IMR-90 (cell line): ENCODE results near the gene CHST1. TPM values are rescaled to one million over a fixed set of nuclear protein-coding genes. Genes with fewer than 3 reads are reported as not detected.

ENCODE experiments used
- ATAC-seq: fragments of 200-7000 bp; cut with Tn5 transposase; 2 replicates; pipeline ENCODE4 v1.9.1; 2020; ENCODE audit warnings: low read depth, mild to moderate bottlenecking, moderate library complexity
- BruUV-seq: library from RNA; stranded (reverse); fragments of 400-500 nt; replicated peaks from 2 replicates; lab custom pipeline; 2021; lab: Mats Ljungman, UMichigan
- CTCF ChIA-PET: fragments of 300-600 bp; formaldehyde crosslinking; extraction: SDS; loops from one replicate; lab custom pipeline; 2021; ENCODE audit warnings: antibody characterized with exemption; lab: Yijun Ruan, JAX
- POLR2A ChIA-PET: fragments of 300-600 bp; sonication (Branson Sonifier 250); formaldehyde crosslinking; loops from one replicate; lab custom pipeline; 2022; ENCODE audit warnings: antibody characterized with exemption; ENCODE audit not compliant: unreplicated experiment; lab: Charles Lee
- DNase-seq: peaks from one replicate; pipeline ENCODE4 v3.0.0; 2013
- H2AFZ ChIP-seq: replicated peaks from 2 replicates; pipeline ENCODE3; 2013; ENCODE audit warnings: low read length, mild to moderate bottlenecking; ENCODE audit not compliant: poor library complexity
- H2AK5ac ChIP-seq: 2 replicates; pipeline ENCODE4 v1.6.1; 2013; ENCODE audit warnings: low read depth, low read length, inconsistent platforms
- H2AK9ac ChIP-seq: replicated peaks from 2 replicates; pipeline ENCODE3; 2013; ENCODE audit warnings: mild to moderate bottlenecking, low read depth, low read length, moderate library complexity; ENCODE audit not compliant: poor library complexity
- H2BK120ac ChIP-seq: 2 replicates; pipeline ENCODE4 v1.6.1; 2013; ENCODE audit warnings: low read depth, low read length, inconsistent platforms
- H2BK15ac ChIP-seq: 3 replicates; pipeline ENCODE4 v1.6.1; 2013; ENCODE audit warnings: low read depth, low read length, inconsistent platforms
- H2BK20ac ChIP-seq: 2 replicates; pipeline ENCODE4 v1.6.1; 2013; ENCODE audit warnings: low read depth, mild to moderate bottlenecking, inconsistent platforms, low read length, moderate library complexity
- H2BK5ac ChIP-seq: 2 replicates; pipeline ENCODE4 v1.6.1; 2013; ENCODE audit warnings: mild to moderate bottlenecking, low read depth, low read length, inconsistent platforms; ENCODE audit not compliant: poor library complexity, severe bottlenecking
- H3K14ac ChIP-seq: replicated peaks from 2 replicates; pipeline ENCODE4 v1.6.1; 2013; ENCODE audit warnings: low read depth, low read length, inconsistent platforms
- H3K18ac ChIP-seq: 2 replicates; pipeline ENCODE4 v1.6.1; 2013; ENCODE audit warnings: low read depth, low read length, control low read depth
- H3K23ac ChIP-seq: 2 replicates; pipeline ENCODE4 v1.6.1; 2013; ENCODE audit warnings: low read depth, low read length, inconsistent platforms
- H3K27ac ChIP-seq: 2 replicates; pipeline ENCODE4 v1.5.1; 2013; ENCODE audit warnings: mild to moderate bottlenecking, control low read depth, low read length; ENCODE audit not compliant: insufficient read depth
- H3K27me3 ChIP-seq: 2 replicates; pipeline ENCODE4 v1.6.1; 2013; ENCODE audit warnings: low read length; ENCODE audit not compliant: control insufficient read depth, insufficient read depth
- H3K36me3 ChIP-seq: 2 replicates; pipeline ENCODE4 v1.6.1; 2013; ENCODE audit warnings: low read length, mixed read lengths; ENCODE audit not compliant: control insufficient read depth, insufficient read depth
- H3K4ac ChIP-seq: 2 replicates; pipeline ENCODE4 v1.6.1; 2013; ENCODE audit warnings: low read depth, low read length, inconsistent platforms
- H3K4me1 ChIP-seq: 2 replicates; pipeline ENCODE4 v1.6.1; 2013; ENCODE audit warnings: low read length, mixed read lengths; ENCODE audit not compliant: control insufficient read depth, insufficient read depth
- H3K4me2 ChIP-seq: 2 replicates; pipeline ENCODE4 v1.6.1; 2013; ENCODE audit warnings: low read depth, mild to moderate bottlenecking, control low read depth, low read length, moderate library complexity
- H3K4me3 ChIP-seq: 2 replicates; pipeline ENCODE4 v1.5.1; 2013; ENCODE audit warnings: low read depth, mild to moderate bottlenecking, control low read depth, low read length, moderate library complexity; ENCODE audit not compliant: insufficient read depth
- H3K56ac ChIP-seq: 2 replicates; pipeline ENCODE4 v1.6.1; 2013; ENCODE audit warnings: low read length, inconsistent platforms; ENCODE audit not compliant: insufficient read depth; ENCODE audit errors: extremely low read depth
- H3K79me1 ChIP-seq, 2 experiments: 2 replicates each; pipeline ENCODE4 v1.6.1; 2013; ENCODE audit warnings: low read length in 2 of 2, inconsistent platforms in 1 of 2, low read depth in 1 of 2
- H3K9ac ChIP-seq: 2 replicates; pipeline ENCODE4 v1.6.1; 2013; ENCODE audit warnings: low read depth, low read length, control low read depth
- H3K9me1 ChIP-seq: 2 replicates; pipeline ENCODE4 v1.6.1; 2013; ENCODE audit warnings: low read length, inconsistent platforms; ENCODE audit not compliant: insufficient read depth
- H3K9me3 ChIP-seq: 2 replicates; pipeline ENCODE4 v1.6.1; 2013; ENCODE audit warnings: low read length; ENCODE audit not compliant: control insufficient read depth, insufficient read depth
- H4K20me1 ChIP-seq: 2 replicates; pipeline ENCODE4 v1.6.1; 2013; ENCODE audit warnings: low read length, inconsistent platforms; ENCODE audit not compliant: insufficient read depth
- H4K5ac ChIP-seq: 2 replicates; pipeline ENCODE4 v1.6.1; 2013; ENCODE audit warnings: mild to moderate bottlenecking, low read depth, low read length, control low read depth
- H4K8ac ChIP-seq, 2 experiments: 2 replicates each; pipeline ENCODE4 v1.6.1; 2013; ENCODE audit warnings: low read depth in 2 of 2, low read length in 2 of 2, control low read depth in 1 of 2, inconsistent platforms in 1 of 2
- H4K91ac ChIP-seq: 2 replicates; pipeline ENCODE4 v1.6.1; 2013; ENCODE audit warnings: low read depth, low read length, inconsistent platforms; ENCODE audit not compliant: insufficient read depth
- SMC3 ChIP-seq: fragments of 150-350 bp; IDR thresholded peaks from 2 replicates; pipeline ENCODE4 v1.6.1; 2016; ENCODE audit warnings: low read depth, mild to moderate bottlenecking, antibody characterized with exemption, low read length, moderate library complexity
- WGBS, 2 experiments: methylation state at CpG; one replicate each; pipeline versions ENCODE4 v1.1.5 to v1.1.7; 2013; ENCODE audit warnings: missing lambda C conversion rate in 2 of 2; ENCODE audit not compliant: insufficient read length in 1 of 2; ENCODE audit errors: extremely low coverage in 2 of 2; 5-methylcytosine and 5-hydroxymethylcytosine counted together
- dilution Hi-C: fragments of 300-500 bp; cut with HindIII; formaldehyde crosslinking; loops from one replicate; pipeline ENCODE4 v1.14.3; 2018; ENCODE audit warnings: low sequenced_read_pairs; ENCODE audit not compliant: unreplicated experiment
- in situ Hi-C: fragments of 300-500 bp; cut with MboI; formaldehyde crosslinking; loops from 3 replicates; pipeline ENCODE4 v1.14.3; 2019; ENCODE audit warnings: low sequenced_read_pairs, inconsistent platforms, mixed read lengths
- intact Hi-C: fragments of 100-400 bp; cut with micrococcal nuclease; formaldehyde crosslinking; loops from 2 replicates; pipeline ENCODE4 v1.10.0; 2022
- polyA plus RNA-seq, 3 experiments: library from polyadenylated mRNA; depleted of rRNA; stranded (reverse); fragments of >200 nt; gene quantifications; 2 replicates each; pipeline ENCODE4 v1.2.3, GENCODE V29; 2012; ENCODE audit warnings: low replicate concordance in 1 of 3
- total RNA-seq: library from RNA; depleted of rRNA; stranded (reverse); fragments of >200 nt; gene quantifications from 2 replicates; pipeline ENCODE4 v1.2.3, GENCODE V29; 2012

CHST1 gene
- total and polyA plus RNA-seq, 2 of the 4 experiments (the other 2 are of a cell fraction): 0.21 TPM; not detected in 1

DNA sequence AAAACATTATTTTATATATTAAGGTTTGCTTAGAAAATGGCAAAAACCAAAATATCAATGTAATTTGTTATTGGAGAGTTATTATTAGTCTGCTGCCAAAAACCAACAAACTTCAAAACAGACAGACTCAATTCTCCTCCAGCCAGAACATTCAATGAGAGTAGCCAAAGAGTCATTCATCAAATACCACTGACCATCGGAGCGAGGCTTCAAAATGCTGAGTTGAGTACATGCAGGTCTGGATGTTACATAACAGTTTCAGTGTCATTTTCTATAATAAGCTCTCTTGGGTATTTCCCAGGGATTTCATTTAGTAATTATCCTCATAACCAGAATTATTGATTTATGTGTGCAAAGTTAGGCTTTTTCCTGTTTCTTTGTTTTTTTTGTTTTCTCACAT, 42.6 kb downstream of the CHST1 start:
- CTCF ChIA-PET: no interaction called here
- in situ Hi-C loops: no loop called here

More for the DNA sequence above, 42.6 kb downstream of the CHST1 start:
- no peaks in the 10 kb centered on the region for H3K36me3 ChIP-seq
- ATAC-seq (no peak), DNase-seq (no peak)
- no peak overlapping the region for H3K4ac ChIP-seq
- peaks cover 2% of the 10 kb centered on the region; the same call in 1 of the 2 replicates for H3K9me3 ChIP-seq
- no peak overlapping the region for H2BK20ac ChIP-seq
- H4K91ac ChIP-seq: no peak overlapping the region
- H4K20me1 ChIP-seq: no peaks in the 10 kb centered on the region
- no peak overlapping the region for H3K14ac ChIP-seq
- H4K5ac ChIP-seq: no peak overlapping the region
- no peak for TF ChIP-seq SMC3
- no peak overlapping the region for H2BK120ac ChIP-seq
- no peak overlapping the region for H2AK9ac ChIP-seq
- no peak overlapping the region for H3K4me2 ChIP-seq
- H3K27ac ChIP-seq: no peak overlapping the region
- no TSS peak for BruUV-seq
- H3K4me3 ChIP-seq: no peak overlapping the region
- no peak overlapping the region for H2AK5ac ChIP-seq
- no peak overlapping the region for H3K9ac ChIP-seq
- dilution Hi-C loops: no loop called here
- no peaks in the 10 kb centered on the region for H3K9me1 ChIP-seq
- no peaks in the 10 kb centered on the region for H3K4me1 ChIP-seq
- no peak overlapping the region for H3K23ac ChIP-seq
- no peak overlapping the region for H3K18ac ChIP-seq
- no peak overlapping the region for H4K8ac ChIP-seq
- H3K27me3 ChIP-seq: no peaks in the 10 kb centered on the region
- H2BK15ac ChIP-seq: no peak overlapping the region
- no peaks in the 10 kb centered on the region for H3K79me1 ChIP-seq
- intact Hi-C loops: no loop called here
- H3K56ac ChIP-seq: no peak overlapping the region
- WGBS, 2 experiments: no CpG with 5 or more reads among the region's 2 CpGs
- POLR2A ChIA-PET: no interaction called here
- no peak overlapping the region for H2AFZ ChIP-seq
- H2BK5ac ChIP-seq: no peak overlapping the region
